OCI-LY7 (cell line): Measurements from ENCODE around the gene NPC1.

Experiments used
- EZH2phosphoT487 ChIP-seq: fragments of 200-600 bp; sonication (generic); IDR thresholded peaks from 2 replicates; pipeline ENCODE4 v1.6.1; 2018; ENCODE audit warnings: low read depth, borderline replicate concordance, mild to moderate bottlenecking, mixed run types, antibody characterized with exemption, low read length, moderate library complexity, mixed read lengths
- TF ChIP-seq, protein P1 (sequence below): fragments of 200-600 bp; sonication (generic); conservative IDR thresholded peaks from 2 replicates; pipeline ENCODE4 v1.5.1; 2014; ENCODE audit warnings: mild to moderate bottlenecking, antibody characterized with exemption, low read length, moderate library complexity, mixed read lengths

GRCh38 chr18:23541349-23542093 lies 44.8 kb downstream of the NPC1 start:
- TF ChIP-seq, protein P1, sequence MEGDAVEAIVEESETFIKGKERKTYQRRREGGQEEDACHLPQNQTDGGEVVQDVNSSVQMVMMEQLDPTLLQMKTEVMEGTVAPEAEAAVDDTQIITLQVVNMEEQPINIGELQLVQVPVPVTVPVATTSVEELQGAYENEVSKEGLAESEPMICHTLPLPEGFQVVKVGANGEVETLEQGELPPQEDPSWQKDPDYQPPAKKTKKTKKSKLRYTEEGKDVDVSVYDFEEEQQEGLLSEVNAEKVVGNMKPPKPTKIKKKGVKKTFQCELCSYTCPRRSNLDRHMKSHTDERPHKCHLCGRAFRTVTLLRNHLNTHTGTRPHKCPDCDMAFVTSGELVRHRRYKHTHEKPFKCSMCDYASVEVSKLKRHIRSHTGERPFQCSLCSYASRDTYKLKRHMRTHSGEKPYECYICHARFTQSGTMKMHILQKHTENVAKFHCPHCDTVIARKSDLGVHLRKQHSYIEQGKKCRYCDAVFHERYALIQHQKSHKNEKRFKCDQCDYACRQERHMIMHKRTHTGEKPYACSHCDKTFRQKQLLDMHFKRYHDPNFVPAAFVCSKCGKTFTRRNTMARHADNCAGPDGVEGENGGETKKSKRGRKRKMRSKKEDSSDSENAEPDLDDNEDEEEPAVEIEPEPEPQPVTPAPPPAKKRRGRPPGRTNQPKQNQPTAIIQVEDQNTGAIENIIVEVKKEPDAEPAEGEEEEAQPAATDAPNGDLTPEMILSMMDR: no peak
- no peak for TF ChIP-seq EZH2phosphoT487
